ENCODE results near the gene HMGCS2.

- TF ChIP-seq HDAC6 (IDR thresholded peaks at IDR 0.05; ENCODE audit: unreplicated experiment): no peak
- no peak for TF ChIP-seq SP1 (IDR thresholded peaks at IDR 0.05; ENCODE audit: low read depth, low read length)
- TF ChIP-seq POLR2AphosphoS5 (IDR thresholded peaks at IDR 0.05; ENCODE audit: low read length): no peak
- TF ChIP-seq CTCF (IDR thresholded peaks at IDR 0.05 in 2 of 3, conservative IDR thresholded peaks at IDR 0.05 in 1 of 3; ENCODE audit: control insufficient read depth in 2 of 3, extremely low read depth in 1 of 3, insufficient read depth in 1 of 3, low read depth in 3 of 3, low read length in 3 of 3): no peak
- no peak for TF ChIP-seq BMI1 (IDR thresholded peaks at IDR 0.05; ENCODE audit: borderline replicate concordance)
- TF ChIP-seq CREM (IDR thresholded peaks at IDR 0.05; ENCODE audit: low read depth): no peak
- TF ChIP-seq POLR2A (IDR thresholded peaks at IDR 0.05; ENCODE audit: low read depth, low read length): no peak
- no peak for TF ChIP-seq EZH2 (IDR thresholded peaks at IDR 0.05; ENCODE audit: borderline replicate concordance, control insufficient read depth, low read depth, low read length)
These were observed 14.9 kb upstream of the HMGCS2 start for GRCh38 chr1:119783354-119784185.
